Tibial nerve (tissue), 4 donors: ENCODE measurements around the gene KHNYN.

Experiments used
- EP300 ChIP-seq, 2 donors: sonication (generic); formaldehyde crosslinking; IDR thresholded peaks; one replicate each; pipeline ENCODE4 v1.6.1; 2017; ENCODE audit warnings: antibody characterized with exemption in 2 of 2, mild to moderate bottlenecking in 1 of 2
- POLR2A ChIP-seq, 2 donors: fragments of 450-650 bp; IDR thresholded peaks; one replicate each; pipeline ENCODE4 v1.6.1; 2017; ENCODE audit warnings: antibody characterized with exemption in 2 of 2, mild to moderate bottlenecking in 2 of 2, moderate library complexity in 2 of 2
- TF ChIP-seq, protein P1 (sequence below), 5 experiments: fragments of 200-600 bp in 3 of 5; fragments of 450-650 bp in 2 of 5; sonication (generic) in 3 of 5; IDR thresholded peaks; one replicate each; pipeline ENCODE4 v1.5.1; 2016 to 2019; ENCODE audit warnings: antibody characterized with exemption in 5 of 5, mild to moderate bottlenecking in 3 of 5, moderate library complexity in 2 of 5

DNA sequence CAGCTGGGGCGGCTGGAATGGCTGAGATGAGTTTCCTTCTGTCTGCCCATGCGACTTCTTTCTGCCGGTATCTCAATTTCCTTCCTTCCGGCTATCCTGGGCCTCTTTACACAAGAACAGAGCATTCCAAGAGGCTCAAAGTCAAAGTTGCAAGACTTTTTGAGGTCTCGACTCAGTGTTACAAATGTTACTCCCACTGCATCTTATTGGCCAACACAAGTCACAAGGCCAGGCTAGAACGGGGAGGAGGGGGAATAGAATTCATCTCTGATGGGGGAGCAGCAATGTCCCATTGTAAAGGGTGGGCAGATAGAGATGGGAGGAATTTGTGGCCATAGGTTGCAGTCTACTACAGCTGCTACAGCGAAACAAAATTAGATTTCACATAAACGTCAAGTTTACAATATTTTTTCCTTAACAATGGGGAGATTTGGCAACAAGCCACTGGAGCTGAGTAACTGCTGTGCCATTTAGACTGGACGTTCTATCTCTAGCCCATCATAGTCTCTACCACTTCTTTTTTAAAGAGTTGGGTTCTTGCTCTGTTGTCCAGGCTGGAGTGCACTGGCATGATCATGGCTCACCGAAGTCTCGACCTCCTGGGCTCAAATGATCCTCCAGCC lies 40.4 kb upstream of the KHNYN start:
- TF ChIP-seq POLR2A (IDR thresholded peaks at IDR 0.05) (no peak), EP300 (IDR thresholded peaks at IDR 0.05) (no peak)
- TF ChIP-seq, protein P1, sequence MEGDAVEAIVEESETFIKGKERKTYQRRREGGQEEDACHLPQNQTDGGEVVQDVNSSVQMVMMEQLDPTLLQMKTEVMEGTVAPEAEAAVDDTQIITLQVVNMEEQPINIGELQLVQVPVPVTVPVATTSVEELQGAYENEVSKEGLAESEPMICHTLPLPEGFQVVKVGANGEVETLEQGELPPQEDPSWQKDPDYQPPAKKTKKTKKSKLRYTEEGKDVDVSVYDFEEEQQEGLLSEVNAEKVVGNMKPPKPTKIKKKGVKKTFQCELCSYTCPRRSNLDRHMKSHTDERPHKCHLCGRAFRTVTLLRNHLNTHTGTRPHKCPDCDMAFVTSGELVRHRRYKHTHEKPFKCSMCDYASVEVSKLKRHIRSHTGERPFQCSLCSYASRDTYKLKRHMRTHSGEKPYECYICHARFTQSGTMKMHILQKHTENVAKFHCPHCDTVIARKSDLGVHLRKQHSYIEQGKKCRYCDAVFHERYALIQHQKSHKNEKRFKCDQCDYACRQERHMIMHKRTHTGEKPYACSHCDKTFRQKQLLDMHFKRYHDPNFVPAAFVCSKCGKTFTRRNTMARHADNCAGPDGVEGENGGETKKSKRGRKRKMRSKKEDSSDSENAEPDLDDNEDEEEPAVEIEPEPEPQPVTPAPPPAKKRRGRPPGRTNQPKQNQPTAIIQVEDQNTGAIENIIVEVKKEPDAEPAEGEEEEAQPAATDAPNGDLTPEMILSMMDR (IDR thresholded peaks at IDR 0.05) = no peak
